Neuronal stem cell (in vitro differentiated cells): ENCODE measurements around the gene PDE1C.

Experiments used
- DNase-seq: peaks from one replicate; pipeline ENCODE4 v3.0.0-alpha.2; 2013; ENCODE audit warnings: low spot score
- H2AFZ ChIP-seq: one replicate; pipeline ENCODE4 v1.6.1; 2013; ENCODE audit warnings: mild to moderate bottlenecking, low read length, inconsistent platforms
- H2AK5ac ChIP-seq: 2 replicates; pipeline ENCODE4 v1.6.1; 2013; ENCODE audit warnings: low read depth, mild to moderate bottlenecking, inconsistent platforms, low read length, moderate library complexity, mixed read lengths
- H2BK120ac ChIP-seq: 2 replicates; pipeline ENCODE4 v1.6.1; 2013; ENCODE audit warnings: low read depth, mild to moderate bottlenecking, inconsistent platforms, low read length, moderate library complexity, mixed read lengths
- H2BK12ac ChIP-seq: one replicate; pipeline ENCODE4 v1.6.1; 2013; ENCODE audit warnings: low read length, inconsistent platforms
- H2BK15ac ChIP-seq: 2 replicates; pipeline ENCODE4 v1.6.1; 2013; ENCODE audit warnings: mild to moderate bottlenecking, low read length, inconsistent platforms, mixed read lengths
- H2BK5ac ChIP-seq: one replicate; pipeline ENCODE4 v1.6.1; 2013; ENCODE audit warnings: inconsistent platforms, mild to moderate bottlenecking, low read length, moderate library complexity
- H3K14ac ChIP-seq: one replicate; pipeline ENCODE4 v1.6.1; 2013; ENCODE audit warnings: low read length, inconsistent platforms
- H3K18ac ChIP-seq: 2 replicates; pipeline ENCODE4 v1.6.1; 2013; ENCODE audit warnings: low read length, inconsistent platforms
- H3K23ac ChIP-seq: 2 replicates; pipeline ENCODE4 v1.6.1; 2013; ENCODE audit warnings: low read depth, mild to moderate bottlenecking, mixed read lengths, low read length, inconsistent platforms; ENCODE audit not compliant: poor library complexity
- H3K27ac ChIP-seq: replicated peaks from 3 replicates; pipeline ENCODE4 v1.5.1; 2013; ENCODE audit warnings: low read length, inconsistent platforms
- H3K27me3 ChIP-seq, 3 experiments: 2 replicates each; pipeline ENCODE4 v1.6.1; 2013; ENCODE audit warnings: low read length in 3 of 3, mild to moderate bottlenecking in 2 of 3, inconsistent platforms in 1 of 3, low read depth in 1 of 3, mixed read lengths in 1 of 3, moderate library complexity in 1 of 3; ENCODE audit not compliant: control insufficient read depth in 3 of 3, insufficient read depth in 3 of 3
- H3K36me3 ChIP-seq, 2 donors: replicated peaks in 1 of 2; 2 replicates each; pipeline ENCODE4 v1.6.1; 2013; ENCODE audit warnings: low read length in 2 of 2; ENCODE audit not compliant: control insufficient read depth in 2 of 2, insufficient read depth in 2 of 2
- H3K4ac ChIP-seq: 2 replicates; pipeline ENCODE4 v1.6.1; 2013; ENCODE audit warnings: inconsistent platforms, mild to moderate bottlenecking, low read length, moderate library complexity
- H3K4me1 ChIP-seq, 2 donors: 1 replicate in 1 of 2; 2 replicates in 1 of 2; pipeline ENCODE4 v1.6.1; 2013; ENCODE audit warnings: low read length in 2 of 2, low read depth in 1 of 2; ENCODE audit not compliant: control insufficient read depth in 2 of 2, insufficient read depth in 1 of 2
- H3K4me2 ChIP-seq: one replicate; pipeline ENCODE4 v1.6.1; 2013; ENCODE audit warnings: mild to moderate bottlenecking, low read length, inconsistent platforms; ENCODE audit not compliant: insufficient read depth, poor library complexity, severe bottlenecking
- H3K4me3 ChIP-seq, 2 donors: 2 replicates each; pipeline ENCODE4 v1.5.1; 2013; ENCODE audit warnings: low read length in 2 of 2, mild to moderate bottlenecking in 2 of 2, inconsistent platforms in 1 of 2, moderate library complexity in 1 of 2
- H3K79me1 ChIP-seq: one replicate; pipeline ENCODE4 v1.6.1; 2013; ENCODE audit warnings: low read depth, mild to moderate bottlenecking, inconsistent platforms, low read length, moderate library complexity
- H3K9ac ChIP-seq: one replicate; pipeline ENCODE4 v1.6.1; 2013; ENCODE audit warnings: mild to moderate bottlenecking, low read depth, low read length, inconsistent platforms; ENCODE audit not compliant: poor library complexity
- H3K9me3 ChIP-seq, 2 donors: replicated peaks in 1 of 2; 2 replicates each; pipeline versions ENCODE3 to v1.6.1; 2013; ENCODE audit warnings: low read length in 2 of 2, mild to moderate bottlenecking in 2 of 2, inconsistent platforms in 1 of 2, low read depth in 1 of 2, mixed read lengths in 1 of 2, moderate library complexity in 1 of 2; ENCODE audit not compliant: control insufficient read depth in 2 of 2, insufficient read depth in 1 of 2
- H4K8ac ChIP-seq: one replicate; pipeline ENCODE4 v1.6.1; 2013; ENCODE audit warnings: low read depth, mild to moderate bottlenecking, inconsistent platforms, low read length, moderate library complexity
- H4K91ac ChIP-seq: one replicate; pipeline ENCODE4 v1.6.1; 2013; ENCODE audit warnings: low read length, low read depth, mild to moderate bottlenecking, inconsistent platforms; ENCODE audit not compliant: poor library complexity
- WGBS, 2 donors: extraction: QIAGEN DNeasy Blood & Tissue Kit; methylation state at CpG; one replicate each; pipeline ENCODE4 v1.1.7; 2013; ENCODE audit warnings: missing lambda C conversion rate in 2 of 2, mixed read lengths in 1 of 2; ENCODE audit not compliant: insufficient read length in 2 of 2, insufficient replicate concordance in 1 of 2; ENCODE audit errors: extremely low coverage in 2 of 2; 5-methylcytosine and 5-hydroxymethylcytosine counted together

Gene PDE1C

DNA sequence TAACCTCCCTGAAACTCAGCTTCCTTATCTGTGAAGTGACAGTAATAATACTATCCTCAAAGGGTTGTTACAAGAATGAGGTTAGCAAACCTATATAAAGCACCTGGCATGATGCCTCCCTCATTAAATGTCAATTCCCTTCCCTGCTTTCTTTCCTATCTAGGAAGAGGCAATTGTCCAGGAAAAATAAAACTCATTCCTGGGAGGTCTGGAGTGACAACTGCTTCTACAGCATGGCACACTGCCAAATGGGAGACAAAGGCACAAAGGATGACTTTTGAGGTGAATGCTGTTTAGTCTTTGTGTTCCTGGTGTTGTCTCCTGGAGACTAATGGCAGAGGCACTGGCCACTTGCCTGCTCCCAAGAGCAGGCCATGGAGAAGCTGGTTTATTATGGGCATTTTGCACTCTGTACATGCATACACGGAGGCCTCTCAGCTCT lies 32.2 kb upstream of the PDE1C start:
- Histone ChIP-seq H2BK120ac (no peak overlapping the region), H2AFZ (no peak overlapping the region), H2BK5ac (no peak overlapping the region), H3K4ac (no peak overlapping the region), H4K91ac (no peak overlapping the region), H3K18ac (no peak overlapping the region), H3K4me2 (no peak overlapping the region), H3K79me1 (no peaks in the 10 kb centered on the region), H2BK12ac (no peak overlapping the region), H2BK15ac (no peak overlapping the region), H3K14ac (no peak overlapping the region), H3K4me1 (peaks cover 0 to 1% of the 10 kb centered on the region in 2 donors), H3K4me3 (no peak overlapping the region), H4K8ac (no peak overlapping the region), H3K9ac (no peak overlapping the region), H3K36me3 (no peaks in the 10 kb centered on the region), H3K23ac (no peak overlapping the region), H2AK5ac (no peak overlapping the region), H3K9me3 (no peaks in the 10 kb centered on the region), H3K27me3 (no peaks in the 10 kb centered on the region), H3K27ac (no peak overlapping the region)
- no CpG with 5 or more reads among the region's 1 CpG for WGBS, 2 donors
- DNase-seq = no peak

DNA sequence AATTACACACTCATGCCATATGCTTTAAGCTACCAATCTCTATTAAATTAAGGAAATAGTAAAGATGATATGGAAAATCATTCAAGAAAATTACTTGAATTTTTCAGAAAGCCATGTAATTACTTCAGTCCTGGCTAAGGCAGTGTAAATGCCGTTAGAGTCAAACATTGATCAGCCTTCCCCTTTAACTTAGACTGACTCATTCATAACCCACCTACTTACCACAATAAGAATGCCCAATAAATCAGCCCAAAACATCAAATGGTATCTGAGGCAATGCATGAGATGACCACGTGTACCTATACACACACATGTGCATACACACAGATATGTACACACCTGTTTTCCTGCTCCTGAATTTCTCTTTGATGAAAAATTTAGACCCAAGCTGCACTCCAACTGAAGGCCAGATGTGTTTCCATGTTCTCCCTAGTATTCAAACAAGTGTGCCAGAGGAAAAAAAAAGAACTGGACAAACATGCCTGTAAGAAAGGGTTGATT lies 30.2 kb upstream of the PDE1C start:
- no peak for DNase-seq
- H3K9me3 ChIP-seq = no peaks in the 10 kb centered on the region
- no peak overlapping the region for H2BK12ac ChIP-seq
- no peak overlapping the region for H3K27ac ChIP-seq
- H2BK15ac ChIP-seq = no peak overlapping the region
- WGBS, 2 donors = no CpG with 5 or more reads among the region's 2 CpGs
- no peak overlapping the region for H2BK120ac ChIP-seq
- no peak overlapping the region for H3K18ac ChIP-seq
- no peak overlapping the region for H3K4me3 ChIP-seq
- H3K36me3 ChIP-seq = no peaks in the 10 kb centered on the region
- H2AFZ ChIP-seq = no peak overlapping the region
- peaks cover 0 to 1% of the 10 kb centered on the region in 2 donors for H3K4me1 ChIP-seq
- H3K9ac ChIP-seq = no peak overlapping the region
- no peak overlapping the region for H4K91ac ChIP-seq
- no peaks in the 10 kb centered on the region for H3K27me3 ChIP-seq
- H2BK5ac ChIP-seq = no peak overlapping the region
- no peaks in the 10 kb centered on the region for H3K79me1 ChIP-seq
- H2AK5ac ChIP-seq = no peak overlapping the region
- H4K8ac ChIP-seq = no peak overlapping the region
- no peak overlapping the region for H3K14ac ChIP-seq
- H3K4me2 ChIP-seq = no peak overlapping the region
- no peak overlapping the region for H3K4ac ChIP-seq
- no peak overlapping the region for H3K23ac ChIP-seq

DNA sequence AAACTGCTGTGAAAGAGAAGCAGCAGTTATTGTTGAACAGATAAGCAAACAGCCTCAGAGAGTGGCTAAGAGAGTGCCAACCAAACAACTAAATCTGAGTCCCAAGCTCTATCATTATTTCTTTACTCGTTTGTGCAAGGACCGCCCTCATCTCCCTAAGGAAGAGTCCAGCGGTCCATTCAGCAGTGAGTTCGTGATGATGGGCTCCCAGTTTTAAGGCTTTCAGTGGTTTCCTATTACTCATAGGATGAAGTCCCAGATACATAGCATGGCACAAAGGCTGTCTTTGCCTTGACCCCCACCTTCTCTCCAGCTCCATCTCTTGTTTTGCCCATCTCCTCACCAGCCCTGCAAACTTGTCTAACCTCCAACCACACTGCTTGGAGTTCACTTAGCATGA lies 24.3 kb upstream of the PDE1C start:
- no peak for DNase-seq
- no CpG with 5 or more reads among the region's 4 CpGs for WGBS, 2 donors
- H3K4me1 ChIP-seq = no peaks in the 10 kb centered on the region
- no peak overlapping the region for H4K91ac ChIP-seq
- H4K8ac ChIP-seq = no peak overlapping the region
- no peak overlapping the region for H3K23ac ChIP-seq
- no peak overlapping the region for H2BK5ac ChIP-seq
- H3K4me2 ChIP-seq = no peak overlapping the region
- H2BK15ac ChIP-seq = no peak overlapping the region
- H3K27ac ChIP-seq = no peak overlapping the region
- H3K14ac ChIP-seq = no peak overlapping the region
- no peaks in the 10 kb centered on the region for H3K27me3 ChIP-seq
- H2BK12ac ChIP-seq = no peak overlapping the region
- no peak overlapping the region for H3K9ac ChIP-seq
- H2AFZ ChIP-seq = no peak overlapping the region
- H2BK120ac ChIP-seq = no peak overlapping the region
- H3K18ac ChIP-seq = no peak overlapping the region
- no peak overlapping the region for H3K4me3 ChIP-seq
- no peak overlapping the region for H3K4ac ChIP-seq
- no peaks in the 10 kb centered on the region for H3K36me3 ChIP-seq
- H2AK5ac ChIP-seq = no peak overlapping the region
- peaks cover 0 to 1% of the 10 kb centered on the region in 2 donors for H3K9me3 ChIP-seq
- H3K79me1 ChIP-seq = no peaks in the 10 kb centered on the region

DNA sequence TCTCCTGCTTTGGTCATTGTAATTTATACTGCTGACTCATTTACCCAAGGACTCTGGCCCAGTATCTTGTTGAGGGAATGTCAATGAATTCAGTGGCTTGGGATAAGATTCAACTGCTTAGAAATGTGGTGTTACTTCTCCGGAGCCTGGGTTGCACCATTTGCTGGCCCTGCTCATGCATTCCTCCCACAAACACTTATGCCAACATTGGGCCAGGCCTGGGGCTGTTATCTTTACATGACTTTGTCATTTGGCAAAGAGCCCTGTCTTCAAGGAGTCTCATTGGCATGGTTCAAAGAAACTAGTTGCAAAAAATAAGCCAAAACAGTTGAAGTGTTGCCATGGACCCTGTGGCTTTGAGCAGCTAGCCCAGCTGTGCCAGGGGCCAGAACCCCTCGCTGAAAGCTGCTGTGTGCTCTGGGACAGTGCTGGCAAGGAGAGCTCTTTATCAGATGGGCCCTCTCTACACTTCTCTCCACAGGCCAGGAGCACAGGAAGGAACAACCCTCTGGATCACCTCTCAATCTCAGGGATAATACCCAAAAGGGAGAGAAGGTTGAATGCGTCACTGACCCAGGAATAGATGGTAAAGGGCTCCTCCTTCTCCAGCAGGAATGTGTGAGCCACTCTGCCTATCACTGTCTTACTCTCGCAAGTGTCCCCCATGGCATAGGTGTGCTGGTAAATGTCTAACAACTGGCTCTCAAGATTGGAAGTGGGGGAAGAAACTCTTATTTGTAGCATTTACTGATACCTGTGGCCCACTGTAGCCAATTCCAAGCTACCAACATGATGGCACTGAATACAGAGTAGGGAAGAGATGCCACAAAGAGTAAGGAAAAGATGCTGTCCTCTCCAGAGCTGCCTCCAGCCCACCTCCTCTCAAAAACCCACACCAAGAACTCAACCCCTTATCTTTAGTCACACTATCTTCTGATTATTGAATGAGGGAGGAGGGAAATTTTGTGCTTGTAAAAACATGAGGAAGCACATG lies 23.5 kb upstream of the PDE1C start:
- H4K91ac ChIP-seq = no peak overlapping the region
- no peak overlapping the region for H3K4ac ChIP-seq
- no peaks in the 10 kb centered on the region for H3K27me3 ChIP-seq
- H3K79me1 ChIP-seq = no peaks in the 10 kb centered on the region
- no peak overlapping the region for H2AK5ac ChIP-seq
- no CpG with 5 or more reads among the region's 4 CpGs for WGBS, 2 donors
- H2BK12ac ChIP-seq = no peak overlapping the region
- no peak overlapping the region for H3K9ac ChIP-seq
- peaks cover 0 to 1% of the 10 kb centered on the region in 2 donors for H3K9me3 ChIP-seq
- H2BK5ac ChIP-seq = no peak overlapping the region
- no peak overlapping the region for H3K18ac ChIP-seq
- H4K8ac ChIP-seq = no peak overlapping the region
- H3K27ac ChIP-seq = no peak overlapping the region
- H3K14ac ChIP-seq = no peak overlapping the region
- no peak overlapping the region for H2AFZ ChIP-seq
- no peak overlapping the region for H3K4me3 ChIP-seq
- no peak overlapping the region for H3K4me2 ChIP-seq
- no peaks in the 10 kb centered on the region for H3K36me3 ChIP-seq
- DNase-seq = no peak
- H2BK15ac ChIP-seq = no peak overlapping the region
- H2BK120ac ChIP-seq = no peak overlapping the region
- no peak overlapping the region for H3K23ac ChIP-seq
- H3K4me1 ChIP-seq = no peaks in the 10 kb centered on the region
